ENCODE results near the gene WWOX.

WWOX gene

GRCh38 chr16:78659668-78660217, 560.3 kb downstream of the WWOX start:
- ATAC-seq (no peak), DNase-seq (no peak)

GRCh38 chr16:78660795-78661194, 561.3 kb downstream of the WWOX start:
- ATAC-seq (no peak), DNase-seq (no peak)

GRCh38 chr16:78663690-78664089, 564.2 kb downstream of the WWOX start:
- ATAC-seq (no peak), DNase-seq (no peak)

- no peak for DNase-seq
- ATAC-seq = no peak
Measured at GRCh38 chr16:78664811-78665772, 565.6 kb downstream of the WWOX start.

- ATAC-seq = no peak
- no peak for DNase-seq
Measured at GRCh38 chr16:78666318-78666717, 566.9 kb downstream of the WWOX start.

- ATAC-seq (no peak), DNase-seq (no peak)
Measured at GRCh38 chr16:78667675-78668074, 568.2 kb downstream of the WWOX start.

GRCh38 chr16:78668393-78668792, 568.9 kb downstream of the WWOX start:
- no peak for DNase-seq
- ATAC-seq = no peak

GRCh38 chr16:78669994-78670393, 570.5 kb downstream of the WWOX start:
- ATAC-seq (no peak), DNase-seq (no peak)

- no peak for DNase-seq
- no peak for ATAC-seq
Measured at GRCh38 chr16:78672779-78673556, 573.5 kb downstream of the WWOX start.

GRCh38 chr16:78673884-78674283, 574.4 kb downstream of the WWOX start:
- ATAC-seq = no peak
- DNase-seq = no peak

- ATAC-seq (no peak), DNase-seq (no peak)
Measured at GRCh38 chr16:78675312-78675711, 575.9 kb downstream of the WWOX start.

GRCh38 chr16:78675951-78676792, 576.7 kb downstream of the WWOX start:
- ATAC-seq (no peak), DNase-seq (no peak)

- ATAC-seq (no peak), DNase-seq (no peak)
Measured at GRCh38 chr16:78677181-78677731, 577.8 kb downstream of the WWOX start.

GRCh38 chr16:78679546-78679945, 580.1 kb downstream of the WWOX start:
- ATAC-seq (no peak), DNase-seq (no peak)

- DNase-seq = no peak
- no peak for ATAC-seq
Measured at GRCh38 chr16:78681743-78682142, 582.3 kb downstream of the WWOX start.

GRCh38 chr16:78684030-78684611, 584.7 kb downstream of the WWOX start:
- DNase-seq (no peak), ATAC-seq (no peak)

GRCh38 chr16:78684655-78685375, 585.4 kb downstream of the WWOX start:
- no peak for ATAC-seq
- DNase-seq = no peak

GRCh38 chr16:78686601-78687000, 587.1 kb downstream of the WWOX start:
- DNase-seq (no peak), ATAC-seq (no peak)

GRCh38 chr16:78689028-78689427, 589.6 kb downstream of the WWOX start:
- no peak for ATAC-seq

GRCh38 chr16:78689536-78689935, 590.1 kb downstream of the WWOX start:
- no peak for DNase-seq
- ATAC-seq = no peak

More at GRCh38 chr16:78689028-78689427, 589.6 kb downstream of the WWOX start:
- no peak for DNase-seq

- no peak for ATAC-seq
Measured at GRCh38 chr16:78690510-78690909, 591.1 kb downstream of the WWOX start.

More at GRCh38 chr16:78690510-78690909, 591.1 kb downstream of the WWOX start:
- no peak for DNase-seq

All from stimulated activated naive CD8-positive, alpha-beta T cell treated with anti-CD3 and anti-CD28 coated beads, Interleukin-15, Interleukin-2, amounts not matched to agents 100 U/mL and 50 U/mL, for 24 hours (primary cell).